ENCODE measurements around the gene DCP2.

DCP2 gene

GRCh38 chr5:112965733-112966306 is 10.8 kb upstream of the DCP2 start:
- Histone ChIP-seq H3K27me3 (ENCODE audit: insufficient read depth, poor library complexity, severe bottlenecking) (no peaks in the 10 kb centered on the region), H3K4me1 (ENCODE audit: insufficient read depth, poor library complexity, severe bottlenecking) (peaks cover 4% of the 10 kb centered on the region), H3K4me3 (ENCODE audit: severe bottlenecking) (no peak overlapping the region), H3K9me3 (ENCODE audit: severe bottlenecking) (no peaks in the 10 kb centered on the region), H3K27ac (ENCODE audit: poor library complexity, severe bottlenecking) (no peak overlapping the region), H3K36me3 (ENCODE audit: low read depth) (no peaks in the 10 kb centered on the region)
- DNase-seq (ENCODE audit: low spot score): no peak
- no peak for TF ChIP-seq CTCF (IDR thresholded peaks at IDR 0.05; ENCODE audit: poor library complexity, severe bottlenecking)
- ATAC-seq (ENCODE audit: low read depth): no peak

GRCh38 chr5:112967520-112968083 is 9.0 kb upstream of the DCP2 start:
- no peaks in the 10 kb centered on the region for H3K27me3 ChIP-seq (ENCODE audit: insufficient read depth, poor library complexity, severe bottlenecking)
- no peaks in the 10 kb centered on the region for H3K36me3 ChIP-seq (ENCODE audit: low read depth)
- H3K4me3 ChIP-seq (ENCODE audit: severe bottlenecking): no peak overlapping the region
- peaks cover 4% of the 10 kb centered on the region for H3K4me1 ChIP-seq (ENCODE audit: insufficient read depth, poor library complexity, severe bottlenecking)
- no peak for TF ChIP-seq CTCF (IDR thresholded peaks at IDR 0.05; ENCODE audit: poor library complexity, severe bottlenecking)
- no peak for ATAC-seq (ENCODE audit: low read depth)
- no peaks in the 10 kb centered on the region for H3K9me3 ChIP-seq (ENCODE audit: severe bottlenecking)
- no peak for DNase-seq (ENCODE audit: low spot score)
- H3K27ac ChIP-seq (ENCODE audit: poor library complexity, severe bottlenecking): no peak overlapping the region

- H3K36me3 ChIP-seq (ENCODE audit: low read depth): no peaks in the 10 kb centered on the region
- no peaks in the 10 kb centered on the region for H3K27me3 ChIP-seq (ENCODE audit: insufficient read depth, poor library complexity, severe bottlenecking)
- no peak for DNase-seq (ENCODE audit: low spot score)
- peaks cover 1% of the 10 kb centered on the region for H3K4me1 ChIP-seq (ENCODE audit: insufficient read depth, poor library complexity, severe bottlenecking)
- ATAC-seq (ENCODE audit: low read depth): peak; percentile 43; the same call in 2 of the 3 replicates
- H3K9me3 ChIP-seq (ENCODE audit: severe bottlenecking): no peaks in the 10 kb centered on the region
- TF ChIP-seq CTCF (IDR thresholded peaks at IDR 0.05; ENCODE audit: poor library complexity, severe bottlenecking): no peak
- H3K27ac ChIP-seq (ENCODE audit: poor library complexity, severe bottlenecking): no peak overlapping the region
- H3K4me3 ChIP-seq (ENCODE audit: severe bottlenecking): no peak overlapping the region
Observed at GRCh38 chr5:112968411-112969106, 8.0 kb upstream of the DCP2 start.

GRCh38 chr5:112971276-112971675 is 5.3 kb upstream of the DCP2 start:
- no peak for DNase-seq (ENCODE audit: low spot score)
- TF ChIP-seq CTCF (IDR thresholded peaks at IDR 0.05; ENCODE audit: poor library complexity, severe bottlenecking): no peak
- no peak overlapping the region for H3K4me3 ChIP-seq (ENCODE audit: severe bottlenecking)
- ATAC-seq (ENCODE audit: low read depth): no peak
- no peaks in the 10 kb centered on the region for H3K36me3 ChIP-seq (ENCODE audit: low read depth)
- H3K27ac ChIP-seq (ENCODE audit: poor library complexity, severe bottlenecking): no peak overlapping the region
- no peaks in the 10 kb centered on the region for H3K4me1 ChIP-seq (ENCODE audit: insufficient read depth, poor library complexity, severe bottlenecking)
- no peaks in the 10 kb centered on the region for H3K27me3 ChIP-seq (ENCODE audit: insufficient read depth, poor library complexity, severe bottlenecking)
- no peaks in the 10 kb centered on the region for H3K9me3 ChIP-seq (ENCODE audit: severe bottlenecking)

GRCh38 chr5:112973036-112973435 is 3.6 kb upstream of the DCP2 start:
- Histone ChIP-seq H3K9me3 (ENCODE audit: severe bottlenecking) (no peaks in the 10 kb centered on the region), H3K27ac (ENCODE audit: poor library complexity, severe bottlenecking) (no peak overlapping the region), H3K4me3 (ENCODE audit: severe bottlenecking) (no peak overlapping the region), H3K27me3 (ENCODE audit: insufficient read depth, poor library complexity, severe bottlenecking) (no peaks in the 10 kb centered on the region), H3K36me3 (ENCODE audit: low read depth) (no peaks in the 10 kb centered on the region), H3K4me1 (ENCODE audit: insufficient read depth, poor library complexity, severe bottlenecking) (no peaks in the 10 kb centered on the region)
- no peak for ATAC-seq (ENCODE audit: low read depth)
- no peak for DNase-seq (ENCODE audit: low spot score)
- no peak for TF ChIP-seq CTCF (IDR thresholded peaks at IDR 0.05; ENCODE audit: poor library complexity, severe bottlenecking)

Data from RWPE2 (cell line).